Measurements from ENCODE around the gene KLHL42. TPM values are rescaled to one million over a fixed set of nuclear protein-coding genes. Genes with fewer than 3 reads are reported as not detected.

The KLHL42 gene
- total RNA-seq, 2 experiments from 2014 or later = 12.8 to 13.2 TPM

- no peak for TF ChIP-seq CTCF (IDR thresholded peaks at IDR 0.05)
- Histone ChIP-seq H3K4me3 (ENCODE audit: low read length) (no peak overlapping the region), H3K4me1 (ENCODE audit: insufficient read depth, low read length) (peaks cover 13% of the 10 kb centered on the region), H3K27me3 (ENCODE audit: control insufficient read depth in 1 of 2, insufficient read depth in 2 of 2, low read length in 2 of 2) (no peaks in the 10 kb centered on the region), H3K9me3 (ENCODE audit: control insufficient read depth in 1 of 2, insufficient read depth in 1 of 2, low read length in 2 of 2) (no peaks in the 10 kb centered on the region), H3K36me3 (ENCODE audit: insufficient read depth, low read length) (no peaks in the 10 kb centered on the region), H3K27ac (ENCODE audit: low read depth in 1 of 2, low read length in 2 of 2) (no peak overlapping the region)
- H3K27me3 Mint-ChIP-seq = no peaks in the 10 kb centered on the region
- H3K36me3 Mint-ChIP-seq (ENCODE audit: low read depth) = no peaks in the 10 kb centered on the region
- H3K4me1 Mint-ChIP-seq (ENCODE audit: low read depth) = peaks cover 39% of the 10 kb centered on the region
- no peak overlapping the region for H3K4me3 Mint-ChIP-seq
- ATAC-seq (ENCODE audit: poor library complexity) (no peak), DNase-seq (no peak)
- intact Hi-C loops (cut with DNase I, micrococcal nuclease) = loop anchor here in 1 of 2 experiments (5.0 kb wide), 1 partner anchor 124 kb away; no protein-coding TSS in a partner anchor
- CTCF ChIA-PET = no interaction called here
- H3K9me3 Mint-ChIP-seq = no peaks in the 10 kb centered on the region
- H3K27ac Mint-ChIP-seq = no peak overlapping the region
- POLR2A ChIA-PET = no interaction called here
These were observed 38.4 kb downstream of the KLHL42 start for GRCh38 chr12:27818401-27818918.

GRCh38 chr12:27820564-27820963, 40.5 kb downstream of the KLHL42 start:
- POLR2A ChIA-PET = interaction anchor here (1.7 kb wide), 1 partner anchor 40 kb away, joined by 6 read pairs; no protein-coding TSS in a partner anchor
- intact Hi-C loops (cut with DNase I, micrococcal nuclease) = loop anchor here (5.0 to 10.0 kb wide), 2 partner anchors 112 to 374 kb away; partner anchors contain the start of gene CCDC91 (in 1 of the 2)
- DNase-seq = no peak

GRCh38 chr12:27821259-27821973, 41.4 kb downstream of the KLHL42 start:
- POLR2A ChIA-PET = interaction anchor here (0.9 to 1.7 kb wide), 7 partner anchors 15 to 119 kb away, joined by 3 to 9 read pairs (median 4); partner anchors contain the start of genes KLHL42 and MANSC4
- H3K9me3 ChIP-seq (ENCODE audit: control insufficient read depth in 1 of 2, insufficient read depth in 1 of 2, low read length in 2 of 2) = no peaks in the 10 kb centered on the region
- Mint-ChIP-seq H3K27ac (peak overlapping the region; percentile 64), H3K27me3 (no peaks in the 10 kb centered on the region), H3K4me1 (ENCODE audit: low read depth) (peaks cover 31% of the 10 kb centered on the region), H3K9me3 (no peaks in the 10 kb centered on the region), H3K4me3 (peak overlapping the region; percentile 77), H3K36me3 (ENCODE audit: low read depth) (no peaks in the 10 kb centered on the region)
- TF ChIP-seq CTCF (IDR thresholded peaks at IDR 0.05) = peak; percentile 74
- CTCF ChIA-PET = interaction anchor here (0.7 to 1.7 kb wide), 14 partner anchors 9 to 988 kb away, joined by 3 to 12 read pairs (median 4); partner anchors contain the start of genes ITPR2, KLHL42 and MANSC4
- DNase-seq = peak in 9 of 14 experiments; percentile 5 to 78 (median 13)
- peak overlapping the region in 1 of 2 donors; percentile 47 for H3K27ac ChIP-seq (ENCODE audit: low read depth in 1 of 2, low read length in 2 of 2)
- intact Hi-C loops (cut with DNase I, micrococcal nuclease) = loop anchor here (1.0 to 10.0 kb wide), 3 partner anchors 88 to 373 kb away; partner anchors contain the start of gene CCDC91 (in 1 of the 2)
- no peaks in the 10 kb centered on the region for H3K27me3 ChIP-seq (ENCODE audit: control insufficient read depth in 1 of 2, insufficient read depth in 2 of 2, low read length in 2 of 2)
- no peak for ATAC-seq (ENCODE audit: poor library complexity)
- H3K36me3 ChIP-seq (ENCODE audit: insufficient read depth, low read length) = no peaks in the 10 kb centered on the region
- peak overlapping the region; percentile 40 for H3K4me3 ChIP-seq (ENCODE audit: low read length)
- H3K4me1 ChIP-seq (ENCODE audit: insufficient read depth, low read length) = peaks cover 13% of the 10 kb centered on the region

More at GRCh38 chr12:27820564-27820963, 40.5 kb downstream of the KLHL42 start:
- no peak for ATAC-seq (ENCODE audit: poor library complexity)
- Histone ChIP-seq H3K27me3 (ENCODE audit: control insufficient read depth in 1 of 2, insufficient read depth in 2 of 2, low read length in 2 of 2) (no peaks in the 10 kb centered on the region), H3K27ac (ENCODE audit: low read depth in 1 of 2, low read length in 2 of 2) (no peak overlapping the region), H3K36me3 (ENCODE audit: insufficient read depth, low read length) (no peaks in the 10 kb centered on the region), H3K9me3 (ENCODE audit: control insufficient read depth in 1 of 2, insufficient read depth in 1 of 2, low read length in 2 of 2) (no peaks in the 10 kb centered on the region), H3K4me1 (ENCODE audit: insufficient read depth, low read length) (peaks cover 13% of the 10 kb centered on the region), H3K4me3 (ENCODE audit: low read length) (no peak overlapping the region)
- CTCF ChIA-PET = interaction anchor here (0.7 to 1.7 kb wide), 8 partner anchors 8 to 88 kb away, joined by 3 to 12 read pairs (median 4); partner anchors contain the start of genes KLHL42 and MANSC4
- Mint-ChIP-seq H3K9me3 (no peaks in the 10 kb centered on the region), H3K4me1 (ENCODE audit: low read depth) (peaks cover 31% of the 10 kb centered on the region), H3K4me3 (no peak overlapping the region), H3K27ac (no peak overlapping the region), H3K27me3 (no peaks in the 10 kb centered on the region), H3K36me3 (ENCODE audit: low read depth) (no peaks in the 10 kb centered on the region)
- TF ChIP-seq CTCF (IDR thresholded peaks at IDR 0.05) = no peak
